Ishikawa (cell line): ENCODE data around the gene EIF2B1.

ENCODE experiments used
- CEBPB ChIP-seq: IDR thresholded peaks from 2 replicates; pipeline ENCODE4 v1.6.1; 2012
- CREB1 ChIP-seq: IDR thresholded peaks from 2 replicates; pipeline ENCODE4 v1.6.1; 2012; ENCODE audit warnings: low read depth
- EGR1 ChIP-seq: IDR thresholded peaks from 2 replicates; pipeline ENCODE4 v1.6.1; 2012
- EP300 ChIP-seq: IDR thresholded peaks from 2 replicates; pipeline ENCODE4 v1.6.1; 2012; ENCODE audit warnings: borderline replicate concordance
- FOXM1 ChIP-seq: IDR thresholded peaks from 2 replicates; pipeline ENCODE4 v1.6.1; 2012; ENCODE audit warnings: low read depth, borderline replicate concordance
- NFIC ChIP-seq: IDR thresholded peaks from 2 replicates; pipeline ENCODE4 v1.6.1; 2012
- RAD21 ChIP-seq: IDR thresholded peaks from 2 replicates; pipeline ENCODE4 v1.6.1; 2012; ENCODE audit warnings: low read depth
- TAF1 ChIP-seq: IDR thresholded peaks from 2 replicates; pipeline ENCODE4 v1.6.1; 2012; ENCODE audit warnings: low read depth, mild to moderate bottlenecking
- TEAD4 ChIP-seq: IDR thresholded peaks from 2 replicates; pipeline ENCODE4 v1.6.1; 2012
- YY1 ChIP-seq: IDR thresholded peaks from 2 replicates; pipeline ENCODE4 v1.6.1; 2012; ENCODE audit warnings: low read depth
- TF ChIP-seq, protein P1 (sequence below): IDR thresholded peaks from 2 replicates; pipeline ENCODE4 v1.6.1; 2012; ENCODE audit warnings: low read depth, mild to moderate bottlenecking
- TF ChIP-seq, protein P2 (sequence below): IDR thresholded peaks from 2 replicates; pipeline ENCODE4 v1.6.1; 2012
- TF ChIP-seq, protein P3 (sequence below): IDR thresholded peaks from 2 replicates; pipeline ENCODE4 v1.6.1; 2012

The EIF2B1 gene

DNA sequence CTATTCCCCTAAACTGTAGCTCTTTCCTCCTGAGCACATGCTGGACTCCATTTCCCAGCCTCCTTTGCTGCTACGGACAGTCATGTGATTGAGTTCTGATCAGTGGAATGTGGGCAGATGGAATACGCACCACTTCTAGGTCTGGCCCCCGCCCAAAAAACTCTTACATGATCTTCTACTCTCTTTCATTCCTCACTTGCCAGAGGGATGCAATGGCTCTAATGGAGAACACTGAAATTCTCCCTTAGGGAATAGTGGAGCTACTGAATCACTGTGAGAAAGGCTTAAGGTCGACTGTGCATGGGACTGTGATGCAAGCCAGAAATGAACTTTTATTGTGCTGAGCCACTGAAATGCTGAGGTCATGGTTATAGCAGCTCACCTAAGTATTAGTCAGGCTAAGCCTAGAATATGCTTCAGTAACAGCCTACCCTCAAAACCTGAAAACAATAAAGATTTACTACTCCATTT lies 62.1 kb downstream of the EIF2B1 start:
- TF ChIP-seq YY1 (no peak), FOXM1 (no peak), RAD21 (no peak), NFIC (no peak), TAF1 (no peak), EP300 (no peak), TEAD4 (peak; percentile 70), EGR1 (no peak), CREB1 (no peak), CEBPB (no peak)
- TF ChIP-seq, protein P1, sequence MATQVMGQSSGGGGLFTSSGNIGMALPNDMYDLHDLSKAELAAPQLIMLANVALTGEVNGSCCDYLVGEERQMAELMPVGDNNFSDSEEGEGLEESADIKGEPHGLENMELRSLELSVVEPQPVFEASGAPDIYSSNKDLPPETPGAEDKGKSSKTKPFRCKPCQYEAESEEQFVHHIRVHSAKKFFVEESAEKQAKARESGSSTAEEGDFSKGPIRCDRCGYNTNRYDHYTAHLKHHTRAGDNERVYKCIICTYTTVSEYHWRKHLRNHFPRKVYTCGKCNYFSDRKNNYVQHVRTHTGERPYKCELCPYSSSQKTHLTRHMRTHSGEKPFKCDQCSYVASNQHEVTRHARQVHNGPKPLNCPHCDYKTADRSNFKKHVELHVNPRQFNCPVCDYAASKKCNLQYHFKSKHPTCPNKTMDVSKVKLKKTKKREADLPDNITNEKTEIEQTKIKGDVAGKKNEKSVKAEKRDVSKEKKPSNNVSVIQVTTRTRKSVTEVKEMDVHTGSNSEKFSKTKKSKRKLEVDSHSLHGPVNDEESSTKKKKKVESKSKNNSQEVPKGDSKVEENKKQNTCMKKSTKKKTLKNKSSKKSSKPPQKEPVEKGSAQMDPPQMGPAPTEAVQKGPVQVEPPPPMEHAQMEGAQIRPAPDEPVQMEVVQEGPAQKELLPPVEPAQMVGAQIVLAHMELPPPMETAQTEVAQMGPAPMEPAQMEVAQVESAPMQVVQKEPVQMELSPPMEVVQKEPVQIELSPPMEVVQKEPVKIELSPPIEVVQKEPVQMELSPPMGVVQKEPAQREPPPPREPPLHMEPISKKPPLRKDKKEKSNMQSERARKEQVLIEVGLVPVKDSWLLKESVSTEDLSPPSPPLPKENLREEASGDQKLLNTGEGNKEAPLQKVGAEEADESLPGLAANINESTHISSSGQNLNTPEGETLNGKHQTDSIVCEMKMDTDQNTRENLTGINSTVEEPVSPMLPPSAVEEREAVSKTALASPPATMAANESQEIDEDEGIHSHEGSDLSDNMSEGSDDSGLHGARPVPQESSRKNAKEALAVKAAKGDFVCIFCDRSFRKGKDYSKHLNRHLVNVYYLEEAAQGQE: no peak
- TF ChIP-seq, protein P2, sequence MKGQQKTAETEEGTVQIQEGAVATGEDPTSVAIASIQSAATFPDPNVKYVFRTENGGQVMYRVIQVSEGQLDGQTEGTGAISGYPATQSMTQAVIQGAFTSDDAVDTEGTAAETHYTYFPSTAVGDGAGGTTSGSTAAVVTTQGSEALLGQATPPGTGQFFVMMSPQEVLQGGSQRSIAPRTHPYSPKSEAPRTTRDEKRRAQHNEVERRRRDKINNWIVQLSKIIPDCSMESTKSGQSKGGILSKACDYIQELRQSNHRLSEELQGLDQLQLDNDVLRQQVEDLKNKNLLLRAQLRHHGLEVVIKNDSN: peak; percentile 96
- TF ChIP-seq, protein P3, sequence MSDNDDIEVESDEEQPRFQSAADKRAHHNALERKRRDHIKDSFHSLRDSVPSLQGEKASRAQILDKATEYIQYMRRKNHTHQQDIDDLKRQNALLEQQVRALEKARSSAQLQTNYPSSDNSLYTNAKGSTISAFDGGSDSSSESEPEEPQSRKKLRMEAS: no peak
